Hematopoietic multipotent progenitor cell (in vitro differentiated cells): ENCODE measurements around the gene TMEM106C. TPM values are rescaled to one million over a fixed set of nuclear protein-coding genes. Genes with fewer than 3 reads are reported as not detected.

Experiments
- DNase-seq, 3 donors: peaks; one replicate each; pipeline ENCODE4 v3.0.0-alpha.2; 2011 to 2015; ENCODE audit warnings: low read depth in 2 of 3, low spot score in 2 of 3
- total RNA-seq: library from RNA; depleted of rRNA; stranded (reverse); fragments of >200 nt; gene quantifications from one replicate; pipeline ENCODE4 v1.2.3, GENCODE V29; 2012

The TMEM106C gene
- total RNA-seq, 1 donor = 40.7 TPM

DNA sequence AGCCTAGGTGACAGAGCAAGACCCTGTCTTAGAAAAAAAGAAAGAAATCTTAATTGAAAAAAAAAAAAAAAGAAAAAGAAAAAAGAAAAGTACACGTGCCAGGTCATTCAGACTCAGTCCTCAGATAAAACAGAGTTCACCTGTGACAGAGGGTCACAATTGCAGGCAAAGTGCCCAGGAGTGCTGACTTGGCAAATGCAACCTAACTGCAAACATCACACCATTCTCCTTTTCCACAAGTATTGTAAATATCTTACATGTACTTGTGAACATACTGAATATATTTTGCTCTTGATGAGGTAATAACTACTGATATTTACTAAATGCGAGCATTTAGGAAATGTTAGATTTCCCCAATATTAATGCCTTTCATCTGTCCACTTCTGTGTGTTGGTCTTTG is 49.9 kb downstream of the TMEM106C start:
- DNase-seq = no peak

DNA sequence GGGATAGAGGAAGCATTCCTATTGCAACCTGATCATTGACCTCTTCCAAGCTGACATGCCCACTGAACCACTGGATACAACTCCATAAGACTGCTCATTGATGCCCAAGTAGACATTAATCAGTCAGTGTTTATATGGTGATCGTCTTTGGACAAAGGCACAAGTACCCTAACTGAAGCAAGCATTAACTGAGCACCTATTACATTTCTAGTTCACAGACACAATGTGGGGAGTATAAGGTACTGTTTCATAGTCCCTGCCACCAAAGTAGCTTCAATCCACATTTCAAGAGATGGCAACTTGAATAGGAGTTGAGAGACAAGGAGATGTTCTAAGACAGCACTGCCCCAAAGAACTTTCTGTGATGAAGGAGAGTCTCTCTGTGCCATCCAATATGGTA is 51.7 kb downstream of the TMEM106C start:
- no peak for DNase-seq

DNA sequence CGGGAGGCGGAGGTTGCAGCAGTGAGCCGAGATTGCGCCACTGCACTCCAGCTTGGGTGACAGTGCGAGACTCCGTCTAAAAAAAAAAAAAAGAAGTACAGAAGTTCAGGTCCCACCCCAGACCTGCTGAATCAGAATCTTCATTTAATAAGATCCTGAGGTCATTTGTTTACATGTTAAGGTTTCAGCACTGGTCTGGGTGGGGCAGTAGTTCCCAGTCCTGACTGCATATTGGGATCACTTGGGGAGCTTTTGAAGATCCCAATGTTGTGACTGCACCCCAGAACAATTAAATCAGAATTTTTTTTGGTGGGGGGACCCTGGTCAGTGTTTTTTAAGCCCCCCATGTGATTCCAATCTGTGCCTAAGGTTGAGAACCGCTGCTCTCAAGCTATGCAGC is 52.6 kb downstream of the TMEM106C start:
- no peak for DNase-seq

DNA sequence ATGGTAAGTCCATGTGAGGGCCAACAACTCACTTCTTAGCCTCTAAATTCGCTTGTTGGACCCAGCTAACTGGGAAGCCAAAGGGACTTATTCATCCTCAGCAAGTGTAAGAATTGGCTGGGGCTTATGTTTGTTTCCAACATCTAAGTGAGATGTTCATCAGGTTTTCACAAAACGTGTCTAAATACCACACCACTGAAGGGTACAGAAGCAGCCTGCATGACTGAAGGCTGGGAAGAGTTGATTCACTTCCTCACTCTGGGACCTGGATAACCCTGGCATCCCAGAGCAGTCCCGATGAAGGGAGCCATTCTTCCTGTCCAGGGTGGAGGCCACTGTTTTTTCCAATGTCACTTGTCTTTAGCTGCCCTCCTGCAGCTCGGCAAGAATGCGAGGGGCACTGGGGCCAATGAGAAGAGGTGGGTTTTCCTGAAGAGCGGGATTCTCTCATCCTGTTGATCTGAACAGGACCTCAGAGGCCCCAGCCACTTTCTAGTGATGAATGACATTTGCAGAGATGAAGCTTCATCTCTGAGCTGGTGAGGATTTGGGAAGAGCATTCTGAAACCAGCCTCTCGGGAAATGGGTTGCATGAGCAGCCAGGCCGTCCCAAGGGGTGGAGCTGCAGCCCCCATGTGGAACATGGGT is 53.1 kb downstream of the TMEM106C start:
- DNase-seq = no peak

GRCh38 chr12:48017496-48017895 is 54.1 kb downstream of the TMEM106C start:
- DNase-seq = no peak

GRCh38 chr12:48017921-48018617 is 54.7 kb downstream of the TMEM106C start:
- no peak for DNase-seq

Other genes with a start within 250 kb of the TMEM106C start
- 0.27 TPM for gene ENDOU, start 238.1 kb upstream of the TMEM106C start, total RNA-seq
- gene RAPGEF3, start 204.7 kb upstream of the TMEM106C start, total RNA-seq = 15.6 TPM
- gene SLC48A1, start 190.4 kb upstream of the TMEM106C start, total RNA-seq = 35.8 TPM
- 92.1 TPM for gene HDAC7, start 143.7 kb upstream of the TMEM106C start, total RNA-seq
- gene VDR, start 58.6 kb upstream of the TMEM106C start, total RNA-seq = 1.1 TPM
- 0.27 TPM for gene COL2A1, start 40.9 kb downstream of the TMEM106C start, total RNA-seq
- 15.9 TPM for gene SENP1, start 142.5 kb downstream of the TMEM106C start, total RNA-seq
- 22.4 TPM for gene PFKM, start 155.8 kb downstream of the TMEM106C start, total RNA-seq
- gene ASB8, start 193.9 kb downstream of the TMEM106C start, total RNA-seq = 27.5 TPM
- 0.54 TPM for gene CCDC184, start 220.0 kb downstream of the TMEM106C start, total RNA-seq
- gene OR10AD1, start 239.7 kb downstream of the TMEM106C start, total RNA-seq = under 0.01 TPM